22Rv1 (cell line): Measurements from ENCODE around the gene FBXO8.
"Not testable (repeated sequence)": the region's sequence is repeated elsewhere in the genome, so short reads cannot be mapped to it uniquely, and the experiment has no call there.

ENCODE experiments used
- H3K27ac ChIP-seq: fragments of 450-650 bp; 2 replicates; pipeline ENCODE4 v1.5.1; 2017
- CTCF ChIP-seq: fragments of 450-650 bp; IDR thresholded peaks from 2 replicates; pipeline ENCODE4 v1.5.1; 2017; ENCODE audit warnings: mild to moderate bottlenecking
- ZFX ChIP-seq: fragments of 450-650 bp; IDR thresholded peaks from 2 replicates; pipeline ENCODE4 v1.6.1; 2017; ENCODE audit warnings: antibody characterized with exemption, borderline replicate concordance

FBXO8 gene

DNA sequence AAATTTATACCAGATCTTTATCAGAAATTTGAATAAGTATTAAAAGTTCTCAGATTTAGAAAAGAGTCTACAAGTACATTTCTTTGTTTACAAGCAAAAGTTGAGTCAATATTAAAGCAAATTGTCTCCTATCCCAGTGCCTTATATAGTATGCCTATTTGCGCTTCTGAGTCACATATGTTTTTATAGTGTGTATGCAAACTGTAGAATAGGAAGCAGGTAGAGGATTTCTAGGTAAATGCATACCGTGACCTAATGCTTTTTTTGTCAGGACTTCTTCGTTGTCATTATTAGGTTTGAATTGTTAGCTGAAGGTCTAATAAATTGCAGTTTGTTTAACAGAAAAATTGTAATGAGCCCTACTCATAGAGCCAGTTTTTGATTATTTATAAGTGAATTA is 22.5 kb upstream of the FBXO8 start:
- H3K27ac ChIP-seq, result no peak overlapping the region
- TF ChIP-seq CTCF, result no peak
- no peak for TF ChIP-seq ZFX

DNA sequence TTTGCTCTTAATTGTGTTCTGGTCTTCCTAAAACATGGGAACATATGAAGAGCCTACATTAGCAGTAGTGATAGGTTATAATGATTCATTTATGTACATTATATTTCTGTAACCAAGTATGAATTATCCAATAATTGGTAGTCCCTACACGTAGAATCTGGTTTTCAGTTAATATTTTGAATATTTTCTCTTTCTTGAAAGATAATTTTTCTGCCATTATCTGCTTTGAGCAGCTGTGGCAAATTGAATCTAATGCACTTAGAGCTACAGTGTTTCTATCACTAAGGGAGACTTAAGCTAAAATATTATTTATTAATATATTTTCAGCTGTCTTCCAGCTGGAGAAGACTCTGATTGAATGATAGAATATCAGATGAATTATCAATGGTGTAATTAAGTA is 21.2 kb upstream of the FBXO8 start:
- TF ChIP-seq CTCF (no peak), ZFX (no peak)
- H3K27ac ChIP-seq, result no peak overlapping the region

DNA sequence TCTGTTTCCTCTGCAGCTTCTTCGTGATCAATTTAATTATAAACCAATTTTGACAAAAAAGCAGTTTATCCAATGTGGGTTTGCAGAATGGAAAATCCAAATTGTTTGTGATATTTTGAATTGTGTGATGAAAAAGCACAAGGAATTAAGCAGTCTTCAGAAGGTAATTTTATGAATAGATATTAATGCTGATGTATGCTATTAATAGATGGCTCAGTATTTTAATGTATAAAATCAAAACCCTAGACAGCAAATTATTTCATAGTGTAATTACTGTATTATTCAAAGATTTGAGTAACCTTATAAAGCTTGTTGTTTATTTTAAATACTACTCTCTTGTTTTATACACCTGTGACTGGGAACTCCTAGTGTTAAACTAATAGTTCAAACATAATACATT is 20.2 kb upstream of the FBXO8 start:
- H3K27ac ChIP-seq, result no peak overlapping the region
- TF ChIP-seq ZFX (no peak), CTCF (no peak)

- H3K27ac ChIP-seq, result not testable (repeated sequence)
Observed at GRCh38 chr4:174295142-174295541, 11.7 kb upstream of the FBXO8 start.

DNA sequence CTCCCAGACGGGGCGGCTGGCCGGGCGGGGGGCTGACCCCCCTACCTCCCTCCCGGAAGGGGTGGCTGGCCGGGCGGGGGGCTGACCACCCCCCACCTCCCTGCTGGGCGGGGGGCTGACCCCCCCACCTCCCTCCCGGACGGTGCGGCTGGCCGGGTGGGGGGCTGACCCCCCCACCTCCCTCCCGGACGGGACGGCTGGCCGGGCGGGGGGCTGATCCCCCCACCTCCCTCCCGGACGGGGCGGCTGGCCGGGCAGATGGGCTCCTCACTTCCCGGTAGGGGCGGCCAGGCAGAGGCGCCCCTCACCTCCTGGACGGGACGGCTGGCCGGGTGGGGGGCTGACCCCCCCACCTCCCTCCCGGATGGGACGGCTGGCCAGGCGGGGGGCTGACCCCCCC is 11.2 kb upstream of the FBXO8 start:
- not testable (repeated sequence) for H3K27ac ChIP-seq

- no peak for TF ChIP-seq ZFX
- TF ChIP-seq CTCF, result no peak
- no peak overlapping the region for H3K27ac ChIP-seq
Observed at GRCh38 chr4:174292473-174292872, 9.0 kb upstream of the FBXO8 start.

GRCh38 chr4:174286870-174287269 is 3.4 kb upstream of the FBXO8 start:
- TF ChIP-seq ZFX, result no peak
- TF ChIP-seq CTCF, result no peak
- H3K27ac ChIP-seq, result no peak overlapping the region

- peak overlapping the region; percentile 86 for H3K27ac ChIP-seq
- TF ChIP-seq CTCF, result no peak
- TF ChIP-seq ZFX, result no peak
Observed at GRCh38 chr4:174284487-174284886, 1.0 kb upstream of the FBXO8 start.
